SK-N-SH treated with all-trans-retinoic acid at 6 μM for 48 hours (cell line): ENCODE data around the gene SLC7A6OS.

Source experiments
- ATAC-seq: fragments of 200-7000 bp; cut with Tn5 transposase; 3 replicates; pipeline ENCODE4 v1.9.1; 2020; ENCODE audit warnings: mild to moderate bottlenecking, moderate library complexity
- ARNTL ChIP-seq: fragments of 450-650 bp; formaldehyde crosslinking; IDR thresholded peaks from 2 replicates; pipeline ENCODE4 v1.5.0; 2020; ENCODE audit warnings: low read depth, mild to moderate bottlenecking, moderate library complexity, borderline replicate concordance
- CSDC2 ChIP-seq: fragments of 250-450 bp; sonication (Bioruptor Pico); IDR thresholded peaks from 2 replicates; pipeline ENCODE4 v1.5.0; 2020; ENCODE audit warnings: mild to moderate bottlenecking, moderate library complexity
- GLIS3 ChIP-seq: fragments of 250-450 bp; sonication (Bioruptor Pico); IDR thresholded peaks from 2 replicates; pipeline ENCODE4 v1.5.0; 2020; ENCODE audit warnings: mild to moderate bottlenecking, moderate library complexity
- ISL1 ChIP-seq: fragments of 250-450 bp; sonication (Bioruptor Pico); IDR thresholded peaks from 2 replicates; pipeline ENCODE4 v2.1.2; 2022; ENCODE audit warnings: mild to moderate bottlenecking, moderate library complexity
- PPARA ChIP-seq: fragments of 250-450 bp; sonication (Bioruptor Pico); IDR thresholded peaks from 2 replicates; pipeline ENCODE4 v1.5.0; 2020; ENCODE audit warnings: mild to moderate bottlenecking, borderline replicate concordance
- SNAI2 ChIP-seq: fragments of 250-450 bp; sonication (Bioruptor Pico); IDR thresholded peaks from 2 replicates; pipeline ENCODE4 v1.5.0; 2020; ENCODE audit warnings: mild to moderate bottlenecking, moderate library complexity
- ZC3H10 ChIP-seq: fragments of 250-450 bp; sonication (Bioruptor Pico); IDR thresholded peaks from 2 replicates; pipeline ENCODE4 v1.5.1; 2021; ENCODE audit warnings: mild to moderate bottlenecking, moderate library complexity
- ZFP30 ChIP-seq: fragments of 450-650 bp; formaldehyde crosslinking; IDR thresholded peaks from 2 replicates; pipeline ENCODE4 v1.5.0; 2022; ENCODE audit warnings: mild to moderate bottlenecking, moderate library complexity
- ZNF565 ChIP-seq: fragments of 450-650 bp; formaldehyde crosslinking; conservative IDR thresholded peaks from 2 replicates; pipeline ENCODE4 v1.5.0; 2020; ENCODE audit warnings: low read depth, mild to moderate bottlenecking, moderate library complexity
- ZNF70 ChIP-seq: fragments of 450-650 bp; formaldehyde crosslinking; IDR thresholded peaks from 2 replicates; pipeline ENCODE4 v1.5.0; 2020; ENCODE audit warnings: mild to moderate bottlenecking, moderate library complexity
- ZNF8 ChIP-seq: fragments of 450-650 bp; formaldehyde crosslinking; IDR thresholded peaks from 2 replicates; pipeline ENCODE4 v1.5.0; 2020; ENCODE audit warnings: mild to moderate bottlenecking, moderate library complexity
- TF ChIP-seq, protein P1 (sequence below): fragments of 250-450 bp; sonication (Bioruptor Pico); IDR thresholded peaks from 2 replicates; pipeline ENCODE4 v1.5.0; 2020; ENCODE audit warnings: mild to moderate bottlenecking, moderate library complexity
- TF ChIP-seq, protein P2 (sequence below): fragments of 250-450 bp; sonication (Bioruptor Pico); IDR thresholded peaks from 2 replicates; pipeline ENCODE4 v1.8.0; 2020; ENCODE audit warnings: mild to moderate bottlenecking, moderate library complexity, borderline replicate concordance
- TF ChIP-seq, protein P3 (sequence below): fragments of 250-450 bp; sonication (Bioruptor Pico); IDR thresholded peaks from 2 replicates; pipeline ENCODE4 v1.5.1; 2020; ENCODE audit warnings: low read depth, mild to moderate bottlenecking, moderate library complexity

SLC7A6OS gene

DNA sequence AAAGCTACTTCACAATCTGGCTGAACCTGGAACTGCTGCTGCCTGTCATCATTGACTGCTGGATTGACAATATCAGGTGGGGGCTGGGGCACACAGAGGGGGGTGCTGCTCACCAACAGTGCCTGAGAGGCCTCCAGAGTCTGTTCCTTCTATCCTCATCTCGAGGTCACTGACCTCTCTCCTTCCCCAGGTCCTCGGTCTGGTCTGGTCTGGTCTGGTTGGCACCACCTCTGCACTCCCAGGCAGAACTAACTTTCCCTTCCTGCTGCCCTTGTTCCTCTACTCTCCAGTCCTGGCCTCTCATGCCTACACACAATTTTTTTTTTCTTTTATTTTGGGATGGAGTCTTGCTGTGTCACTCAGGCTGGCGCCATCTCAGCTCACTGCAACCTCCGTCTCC is 61.4 kb downstream of the SLC7A6OS start:
- ATAC-seq: no peak
- no peak for TF ChIP-seq ZNF8 (CRISPR knock-in tag)
- no peak for TF ChIP-seq CSDC2 (CRISPR knock-in tag)
- no peak for TF ChIP-seq ZFP30 (CRISPR knock-in tag)
- no peak for TF ChIP-seq ARNTL (CRISPR knock-in tag)
- TF ChIP-seq, protein P1, sequence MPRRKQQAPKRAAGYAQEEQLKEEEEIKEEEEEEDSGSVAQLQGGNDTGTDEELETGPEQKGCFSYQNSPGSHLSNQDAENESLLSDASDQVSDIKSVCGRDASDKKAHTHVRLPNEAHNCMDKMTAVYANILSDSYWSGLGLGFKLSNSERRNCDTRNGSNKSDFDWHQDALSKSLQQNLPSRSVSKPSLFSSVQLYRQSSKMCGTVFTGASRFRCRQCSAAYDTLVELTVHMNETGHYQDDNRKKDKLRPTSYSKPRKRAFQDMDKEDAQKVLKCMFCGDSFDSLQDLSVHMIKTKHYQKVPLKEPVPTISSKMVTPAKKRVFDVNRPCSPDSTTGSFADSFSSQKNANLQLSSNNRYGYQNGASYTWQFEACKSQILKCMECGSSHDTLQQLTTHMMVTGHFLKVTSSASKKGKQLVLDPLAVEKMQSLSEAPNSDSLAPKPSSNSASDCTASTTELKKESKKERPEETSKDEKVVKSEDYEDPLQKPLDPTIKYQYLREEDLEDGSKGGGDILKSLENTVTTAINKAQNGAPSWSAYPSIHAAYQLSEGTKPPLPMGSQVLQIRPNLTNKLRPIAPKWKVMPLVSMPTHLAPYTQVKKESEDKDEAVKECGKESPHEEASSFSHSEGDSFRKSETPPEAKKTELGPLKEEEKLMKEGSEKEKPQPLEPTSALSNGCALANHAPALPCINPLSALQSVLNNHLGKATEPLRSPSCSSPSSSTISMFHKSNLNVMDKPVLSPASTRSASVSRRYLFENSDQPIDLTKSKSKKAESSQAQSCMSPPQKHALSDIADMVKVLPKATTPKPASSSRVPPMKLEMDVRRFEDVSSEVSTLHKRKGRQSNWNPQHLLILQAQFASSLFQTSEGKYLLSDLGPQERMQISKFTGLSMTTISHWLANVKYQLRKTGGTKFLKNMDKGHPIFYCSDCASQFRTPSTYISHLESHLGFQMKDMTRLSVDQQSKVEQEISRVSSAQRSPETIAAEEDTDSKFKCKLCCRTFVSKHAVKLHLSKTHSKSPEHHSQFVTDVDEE (CRISPR knock-in tag): no peak
- TF ChIP-seq, protein P2, sequence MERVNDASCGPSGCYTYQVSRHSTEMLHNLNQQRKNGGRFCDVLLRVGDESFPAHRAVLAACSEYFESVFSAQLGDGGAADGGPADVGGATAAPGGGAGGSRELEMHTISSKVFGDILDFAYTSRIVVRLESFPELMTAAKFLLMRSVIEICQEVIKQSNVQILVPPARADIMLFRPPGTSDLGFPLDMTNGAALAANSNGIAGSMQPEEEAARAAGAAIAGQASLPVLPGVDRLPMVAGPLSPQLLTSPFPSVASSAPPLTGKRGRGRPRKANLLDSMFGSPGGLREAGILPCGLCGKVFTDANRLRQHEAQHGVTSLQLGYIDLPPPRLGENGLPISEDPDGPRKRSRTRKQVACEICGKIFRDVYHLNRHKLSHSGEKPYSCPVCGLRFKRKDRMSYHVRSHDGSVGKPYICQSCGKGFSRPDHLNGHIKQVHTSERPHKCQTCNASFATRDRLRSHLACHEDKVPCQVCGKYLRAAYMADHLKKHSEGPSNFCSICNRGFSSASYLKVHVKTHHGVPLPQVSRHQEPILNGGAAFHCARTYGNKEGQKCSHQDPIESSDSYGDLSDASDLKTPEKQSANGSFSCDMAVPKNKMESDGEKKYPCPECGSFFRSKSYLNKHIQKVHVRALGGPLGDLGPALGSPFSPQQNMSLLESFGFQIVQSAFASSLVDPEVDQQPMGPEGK (CRISPR knock-in tag): no peak
- TF ChIP-seq, protein P3, sequence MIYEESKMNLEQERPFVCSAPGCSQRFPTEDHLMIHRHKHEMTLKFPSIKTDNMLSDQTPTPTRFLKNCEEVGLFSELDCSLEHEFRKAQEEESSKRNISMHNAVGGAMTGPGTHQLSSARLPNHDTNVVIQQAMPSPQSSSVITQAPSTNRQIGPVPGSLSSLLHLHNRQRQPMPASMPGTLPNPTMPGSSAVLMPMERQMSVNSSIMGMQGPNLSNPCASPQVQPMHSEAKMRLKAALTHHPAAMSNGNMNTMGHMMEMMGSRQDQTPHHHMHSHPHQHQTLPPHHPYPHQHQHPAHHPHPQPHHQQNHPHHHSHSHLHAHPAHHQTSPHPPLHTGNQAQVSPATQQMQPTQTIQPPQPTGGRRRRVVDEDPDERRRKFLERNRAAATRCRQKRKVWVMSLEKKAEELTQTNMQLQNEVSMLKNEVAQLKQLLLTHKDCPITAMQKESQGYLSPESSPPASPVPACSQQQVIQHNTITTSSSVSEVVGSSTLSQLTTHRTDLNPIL (CRISPR knock-in tag): no peak
- TF ChIP-seq SNAI2: no peak
- TF ChIP-seq ISL1 (CRISPR knock-in tag): no peak
- TF ChIP-seq GLIS3 (CRISPR knock-in tag): no peak
- no peak for TF ChIP-seq ZC3H10 (CRISPR knock-in tag)
- no peak for TF ChIP-seq PPARA
- no peak for TF ChIP-seq ZNF70 (CRISPR knock-in tag)
- no peak for TF ChIP-seq ZNF565
